ENCODE data around the gene ZNF574. TPM values are rescaled to one million over a fixed set of nuclear protein-coding genes. Genes with fewer than 3 reads are reported as not detected.

ZNF574 gene
- polyA plus RNA-seq, 1 donor (not counting 4 experiments of a cell fraction or from before 2014, with no cell fraction given) = 6.8 TPM

DNA sequence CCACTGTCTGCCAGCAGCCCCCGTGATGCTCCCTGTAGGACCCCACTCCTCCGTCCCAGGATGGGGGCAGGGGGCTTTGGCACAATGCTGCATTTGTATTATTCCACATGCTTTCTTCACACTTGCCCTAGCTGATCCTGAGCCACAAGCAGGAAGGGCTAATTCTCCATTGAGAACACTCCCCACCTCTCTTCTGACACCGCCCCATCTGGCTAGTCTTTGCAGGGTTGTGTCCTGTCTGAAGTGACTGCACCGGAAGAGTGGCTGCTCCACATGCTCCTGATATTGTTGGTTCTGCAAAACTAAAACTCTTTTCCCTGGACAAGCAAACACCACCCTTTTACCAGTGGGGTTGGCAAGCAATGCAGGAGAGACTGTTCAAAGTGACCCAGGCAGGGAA is 18.0 kb downstream of the ZNF574 start:
- no peaks in the 10 kb centered on the region for H3K79me2 ChIP-seq (ENCODE audit: control insufficient read depth, insufficient read depth, low read length)
- H3K9me3 ChIP-seq (ENCODE audit: control insufficient read depth, low read depth, low read length) = no peaks in the 10 kb centered on the region
- H3K4me2 ChIP-seq (ENCODE audit: control insufficient read depth, extremely low read depth, insufficient read depth, low read depth, low read length) = no peak overlapping the region
- H3K27ac ChIP-seq (ENCODE audit: control insufficient read depth, insufficient read depth, low read length) = no peak overlapping the region
- peaks cover 8% of the 10 kb centered on the region for H3K4me1 ChIP-seq (ENCODE audit: control insufficient read depth, extremely low read depth, insufficient read depth, low read length)
- no peak overlapping the region for H2AFZ ChIP-seq (ENCODE audit: control insufficient read depth, low read length)
- DNase-seq (ENCODE audit: low read depth, low spot score) = no peak
- no peaks in the 10 kb centered on the region for H3K36me3 ChIP-seq (ENCODE audit: control insufficient read depth in 2 of 2, extremely low read depth in 1 of 2, insufficient read depth in 2 of 2, low read length in 2 of 2)
- H3K27me3 ChIP-seq (ENCODE audit: control insufficient read depth, extremely low read depth, insufficient read depth, low read length) = no peaks in the 10 kb centered on the region
- no peaks in the 10 kb centered on the region for H3K9me1 ChIP-seq (ENCODE audit: control insufficient read depth, extremely low read depth, insufficient read depth, low read length)
- no peak for FAIRE-seq
- dilution Hi-C loops (cut with MboI; ENCODE audit: extremely low pct_ligation_motif_present, low sequenced_read_pairs) = no loop called here
- H3K9ac ChIP-seq (ENCODE audit: control insufficient read depth, extremely low read depth, insufficient read depth, low read length) = no peak overlapping the region
- TF ChIP-seq EZH2 (IDR thresholded peaks at IDR 0.05; ENCODE audit: low read length) = no peak
- TF ChIP-seq, protein P1, sequence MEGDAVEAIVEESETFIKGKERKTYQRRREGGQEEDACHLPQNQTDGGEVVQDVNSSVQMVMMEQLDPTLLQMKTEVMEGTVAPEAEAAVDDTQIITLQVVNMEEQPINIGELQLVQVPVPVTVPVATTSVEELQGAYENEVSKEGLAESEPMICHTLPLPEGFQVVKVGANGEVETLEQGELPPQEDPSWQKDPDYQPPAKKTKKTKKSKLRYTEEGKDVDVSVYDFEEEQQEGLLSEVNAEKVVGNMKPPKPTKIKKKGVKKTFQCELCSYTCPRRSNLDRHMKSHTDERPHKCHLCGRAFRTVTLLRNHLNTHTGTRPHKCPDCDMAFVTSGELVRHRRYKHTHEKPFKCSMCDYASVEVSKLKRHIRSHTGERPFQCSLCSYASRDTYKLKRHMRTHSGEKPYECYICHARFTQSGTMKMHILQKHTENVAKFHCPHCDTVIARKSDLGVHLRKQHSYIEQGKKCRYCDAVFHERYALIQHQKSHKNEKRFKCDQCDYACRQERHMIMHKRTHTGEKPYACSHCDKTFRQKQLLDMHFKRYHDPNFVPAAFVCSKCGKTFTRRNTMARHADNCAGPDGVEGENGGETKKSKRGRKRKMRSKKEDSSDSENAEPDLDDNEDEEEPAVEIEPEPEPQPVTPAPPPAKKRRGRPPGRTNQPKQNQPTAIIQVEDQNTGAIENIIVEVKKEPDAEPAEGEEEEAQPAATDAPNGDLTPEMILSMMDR (optimal IDR thresholded peaks at IDR 0.05 in 1 of 3, IDR thresholded peaks at IDR 0.05 in 1 of 3, conservative IDR thresholded peaks at IDR 0.05 in 1 of 3; ENCODE audit: extremely low read depth in 1 of 3, insufficient read depth in 2 of 3, low read length in 3 of 3) = no peak
- H3K4me3 ChIP-seq (ENCODE audit: control insufficient read depth in 2 of 3, extremely low read depth in 1 of 3, insufficient read depth in 2 of 3, low read depth in 1 of 3, low read length in 3 of 3) = no peak overlapping the region
- no peaks in the 10 kb centered on the region for H4K20me1 ChIP-seq (ENCODE audit: control insufficient read depth, extremely low read depth, insufficient read depth, low read length)

DNA sequence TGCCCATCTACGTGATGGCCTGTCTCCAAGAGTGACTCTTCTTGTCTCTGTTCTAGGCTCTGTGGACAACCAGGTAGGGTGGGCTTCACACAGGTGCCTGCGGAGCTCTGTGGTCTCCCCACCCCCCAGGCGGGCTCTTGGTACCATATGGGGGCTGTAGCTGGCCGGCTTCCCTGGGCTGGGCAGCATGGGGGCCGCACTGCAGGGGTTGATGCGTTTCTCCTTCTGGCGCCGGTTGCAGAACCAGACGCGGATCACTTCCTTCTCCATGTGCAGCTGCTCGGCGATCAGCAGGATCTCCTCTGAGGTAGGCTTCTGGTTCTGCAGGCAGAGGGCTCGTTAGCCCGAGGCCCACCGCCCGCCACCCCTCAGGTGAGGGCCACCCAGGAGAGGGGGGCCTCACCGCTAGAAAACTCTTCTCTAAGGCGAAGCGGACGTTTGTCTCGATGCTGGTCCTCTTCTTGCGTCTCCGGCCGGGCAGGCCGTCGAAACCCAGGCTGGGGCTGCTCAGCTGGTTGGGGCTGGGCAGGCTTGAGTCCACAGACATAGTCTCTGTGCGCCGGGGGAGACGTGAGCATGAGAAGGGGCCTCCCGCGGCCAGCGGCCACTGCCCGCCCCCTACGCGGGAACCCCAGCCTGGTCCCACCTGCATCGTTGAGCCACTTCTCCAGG is 19.3 kb downstream of the ZNF574 start:
- H3K79me2 ChIP-seq (ENCODE audit: control insufficient read depth, insufficient read depth, low read length) = no peaks in the 10 kb centered on the region
- no peaks in the 10 kb centered on the region for H3K27me3 ChIP-seq (ENCODE audit: control insufficient read depth, extremely low read depth, insufficient read depth, low read length)
- H3K9ac ChIP-seq (ENCODE audit: control insufficient read depth, extremely low read depth, insufficient read depth, low read length) = no peak overlapping the region
- no peak for DNase-seq (ENCODE audit: low read depth, low spot score)
- H3K36me3 ChIP-seq (ENCODE audit: control insufficient read depth in 2 of 2, extremely low read depth in 1 of 2, insufficient read depth in 2 of 2, low read length in 2 of 2) = no peaks in the 10 kb centered on the region
- H2AFZ ChIP-seq (ENCODE audit: control insufficient read depth, low read length) = no peak overlapping the region
- H3K9me1 ChIP-seq (ENCODE audit: control insufficient read depth, extremely low read depth, insufficient read depth, low read length) = no peaks in the 10 kb centered on the region
- TF ChIP-seq, protein P1 (optimal IDR thresholded peaks at IDR 0.05 in 1 of 3, IDR thresholded peaks at IDR 0.05 in 1 of 3, conservative IDR thresholded peaks at IDR 0.05 in 1 of 3; ENCODE audit: extremely low read depth in 1 of 3, insufficient read depth in 2 of 3, low read length in 3 of 3) = no peak
- TF ChIP-seq EZH2 (IDR thresholded peaks at IDR 0.05; ENCODE audit: low read length) = no peak
- H3K4me2 ChIP-seq (ENCODE audit: control insufficient read depth, extremely low read depth, insufficient read depth, low read depth, low read length) = no peak overlapping the region
- no peaks in the 10 kb centered on the region for H3K9me3 ChIP-seq (ENCODE audit: control insufficient read depth, low read depth, low read length)
- H4K20me1 ChIP-seq (ENCODE audit: control insufficient read depth, extremely low read depth, insufficient read depth, low read length) = no peaks in the 10 kb centered on the region
- peaks cover 8% of the 10 kb centered on the region for H3K4me1 ChIP-seq (ENCODE audit: control insufficient read depth, extremely low read depth, insufficient read depth, low read length)
- H3K27ac ChIP-seq (ENCODE audit: control insufficient read depth, insufficient read depth, low read length) = no peak overlapping the region
- dilution Hi-C loops (cut with MboI; ENCODE audit: extremely low pct_ligation_motif_present, low sequenced_read_pairs) = no loop called here
- FAIRE-seq = no peak
- H3K4me3 ChIP-seq (ENCODE audit: control insufficient read depth in 2 of 3, extremely low read depth in 1 of 3, insufficient read depth in 2 of 3, low read depth in 1 of 3, low read length in 3 of 3) = no peak overlapping the region

Measured in keratinocyte (primary cell).